Islet precursor cell (in vitro differentiated cells): ENCODE data around the gene RUVBL2.

Source experiments
- DNase-seq: peaks from one replicate; pipeline ENCODE4 v3.0.0-alpha.2; 2018

Gene RUVBL2

DNA sequence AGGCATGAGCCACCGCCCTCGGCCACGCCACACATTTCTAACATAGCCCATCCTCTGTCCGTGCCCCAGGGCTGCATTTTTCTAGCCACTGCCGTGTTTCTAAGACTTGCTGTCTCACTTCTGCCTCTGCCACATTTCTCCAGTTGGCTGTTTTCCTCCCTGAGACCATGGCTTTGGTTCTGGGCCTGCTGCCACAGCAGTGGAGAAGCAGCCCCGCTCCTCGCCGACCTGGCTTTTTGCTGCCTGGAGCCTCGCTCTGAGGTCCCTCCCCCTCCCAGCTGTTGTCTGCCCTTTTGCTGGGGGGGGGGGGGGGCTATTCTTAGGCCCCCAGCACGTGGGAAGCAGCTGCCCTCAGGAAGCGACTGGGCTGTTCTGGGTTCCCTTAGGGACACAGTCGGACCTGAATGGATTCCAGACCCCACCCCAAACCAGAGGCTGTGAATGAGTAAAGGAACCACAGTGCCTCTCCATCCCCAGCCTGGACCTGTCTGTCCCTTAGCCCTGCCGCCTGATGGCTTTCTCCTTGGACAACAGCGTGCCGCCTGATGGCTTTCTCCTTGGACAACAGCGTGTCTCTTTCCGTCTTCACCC lies 3.9 kb upstream of the RUVBL2 start:
- DNase-seq: peak; percentile 80

DNA sequence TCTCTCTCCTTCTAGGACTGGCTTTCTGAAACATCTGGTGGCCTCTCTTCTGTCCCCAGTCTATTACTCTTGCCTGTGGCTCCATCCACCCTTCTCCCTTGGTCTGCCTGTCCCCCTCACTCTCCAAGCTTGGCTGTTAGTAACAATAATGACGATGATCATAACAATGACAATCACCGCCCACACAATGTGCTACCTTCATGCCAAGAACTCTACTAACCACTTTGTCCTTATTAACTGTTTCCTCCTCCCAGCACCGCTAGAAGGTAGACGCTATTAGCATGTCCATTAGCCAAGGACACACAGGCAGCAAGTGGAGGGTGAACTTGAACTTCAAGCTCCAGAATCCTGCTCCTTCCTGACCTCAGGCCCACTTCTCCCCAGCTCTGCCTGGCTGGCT lies 3.3 kb upstream of the RUVBL2 start:
- DNase-seq: no peak

DNA sequence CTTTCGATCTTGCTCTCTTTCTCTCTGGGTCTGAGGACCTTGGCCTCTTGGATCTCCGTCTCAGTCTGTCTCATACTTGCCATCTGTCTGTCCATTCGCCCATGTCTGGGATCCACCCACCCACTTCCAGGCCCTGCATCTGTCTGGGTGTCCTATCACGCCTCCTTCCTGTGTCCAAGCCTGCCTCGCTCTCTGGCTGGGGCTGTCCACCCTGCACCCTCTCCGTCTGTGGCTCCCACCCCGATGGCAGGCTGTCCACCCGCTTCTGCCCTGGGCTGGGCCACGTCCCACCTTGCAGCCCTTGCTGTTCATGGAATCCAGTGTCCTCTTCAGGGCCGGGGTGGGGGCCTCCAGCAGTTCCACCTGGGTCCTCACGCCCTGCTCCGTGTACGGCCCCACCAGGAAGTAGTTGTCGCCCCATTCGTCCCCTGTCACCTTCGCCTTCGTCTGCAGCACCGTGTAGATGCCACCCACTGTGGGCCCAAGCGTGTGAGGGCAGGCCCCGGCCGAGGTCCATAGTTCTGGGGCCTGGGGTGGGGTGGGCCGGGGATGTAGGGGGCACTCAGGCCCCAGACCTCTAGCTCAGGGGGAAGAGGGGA lies 2.6 kb upstream of the RUVBL2 start:
- DNase-seq: no peak

DNA sequence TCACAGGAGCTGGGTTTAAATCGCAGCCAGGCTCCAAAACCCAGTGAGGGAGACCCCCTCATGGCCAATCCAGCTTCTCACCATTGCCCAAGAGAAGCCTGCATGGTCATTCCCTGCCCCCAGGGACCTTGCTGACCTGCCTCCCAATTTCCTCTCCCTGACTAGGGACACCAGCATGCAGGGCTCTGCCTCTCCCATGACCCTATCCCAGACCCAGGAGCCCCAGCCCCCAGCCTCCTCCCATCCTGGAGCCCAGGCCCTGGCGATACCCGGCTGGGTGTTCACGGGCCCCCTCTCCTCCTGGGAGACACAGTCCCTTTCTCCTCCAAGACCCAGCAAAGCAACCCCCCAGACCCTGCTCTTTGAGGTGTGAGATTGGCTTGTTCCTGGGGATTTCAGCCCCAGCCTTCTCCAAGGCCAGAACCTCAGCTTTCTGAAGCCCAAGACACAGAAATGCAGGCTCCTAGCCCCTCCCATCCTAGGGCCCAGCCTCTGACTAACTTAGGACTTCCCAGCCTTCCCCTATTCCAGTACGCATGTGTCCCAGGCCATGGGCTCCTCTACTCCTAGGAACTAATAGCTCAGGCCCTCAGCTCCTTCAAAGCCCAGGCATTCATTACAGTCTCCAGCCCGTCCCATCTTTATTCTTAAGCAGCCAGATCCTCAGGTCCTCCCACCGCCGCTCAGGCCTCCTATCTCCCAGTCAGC lies 1.7 kb upstream of the RUVBL2 start:
- peak; percentile 88 for DNase-seq

DNA sequence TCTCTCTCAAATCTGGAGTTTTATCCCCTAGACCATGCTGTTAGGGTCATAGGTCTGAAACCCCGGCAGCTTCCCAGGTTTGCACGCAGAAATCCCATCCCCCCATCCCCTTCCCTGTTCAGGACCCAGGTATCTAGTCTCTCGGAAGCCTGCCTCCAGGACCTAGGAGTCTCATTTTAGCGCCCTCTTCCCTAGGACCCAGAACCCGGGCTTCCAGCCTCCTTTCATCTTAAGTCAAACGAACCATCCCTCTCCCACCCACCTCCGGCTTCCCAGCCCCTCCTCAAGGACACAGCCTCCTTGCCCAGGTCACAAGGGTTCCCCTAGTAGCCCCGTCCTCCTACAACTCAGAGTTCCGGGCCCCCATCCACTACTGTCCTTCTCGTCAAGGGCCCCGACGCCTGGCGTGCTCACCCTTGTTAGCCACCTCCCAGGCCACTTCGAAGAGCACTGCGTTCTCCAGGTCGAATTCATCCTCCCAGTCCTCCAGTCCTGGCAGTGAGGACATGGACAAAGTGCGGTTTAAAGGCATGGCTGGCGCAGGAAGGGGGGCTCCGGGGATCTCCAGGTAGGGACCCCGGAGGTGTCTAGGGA lies 1.0 kb upstream of the RUVBL2 start:
- DNase-seq: no peak

DNA sequence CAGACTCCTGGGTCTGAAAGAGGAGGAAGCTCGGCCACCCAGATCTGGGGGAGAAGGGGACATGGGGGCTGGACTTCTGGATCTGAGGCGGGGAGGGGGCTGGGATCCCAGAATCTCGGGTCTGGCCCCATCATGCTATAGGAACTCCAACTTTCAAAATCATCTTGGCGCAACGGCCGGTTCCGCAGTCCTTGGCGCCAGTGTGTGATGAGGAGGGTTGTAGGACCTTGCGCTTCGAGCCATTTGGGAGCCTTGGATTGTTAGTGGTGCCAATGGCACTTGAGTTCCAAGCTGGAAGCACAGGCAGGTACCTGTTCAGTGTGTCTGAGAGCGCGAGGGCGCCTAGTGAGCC lies 324 bp downstream of the RUVBL2 start:
- no peak for DNase-seq

DNA sequence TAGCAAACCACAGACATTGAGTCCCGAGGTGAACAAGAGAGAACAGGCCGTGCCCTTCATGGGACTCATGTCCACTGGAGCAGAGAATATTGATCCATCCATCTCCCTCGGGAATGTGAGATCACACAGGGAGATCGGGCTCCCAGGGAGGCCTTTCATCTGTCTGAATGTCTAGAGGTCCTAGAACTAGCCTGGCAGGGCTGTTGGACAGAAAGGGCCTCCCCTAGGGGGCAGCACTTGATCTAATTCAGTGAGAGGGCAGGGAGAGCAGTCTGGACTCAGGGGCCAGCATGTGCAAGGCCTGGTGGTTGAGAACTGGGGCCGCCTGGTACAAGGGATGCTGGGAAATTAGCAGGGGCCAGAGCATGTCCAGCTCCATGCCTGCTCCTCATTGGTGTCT lies 4.3 kb downstream of the RUVBL2 start:
- DNase-seq: peak; percentile 92

DNA sequence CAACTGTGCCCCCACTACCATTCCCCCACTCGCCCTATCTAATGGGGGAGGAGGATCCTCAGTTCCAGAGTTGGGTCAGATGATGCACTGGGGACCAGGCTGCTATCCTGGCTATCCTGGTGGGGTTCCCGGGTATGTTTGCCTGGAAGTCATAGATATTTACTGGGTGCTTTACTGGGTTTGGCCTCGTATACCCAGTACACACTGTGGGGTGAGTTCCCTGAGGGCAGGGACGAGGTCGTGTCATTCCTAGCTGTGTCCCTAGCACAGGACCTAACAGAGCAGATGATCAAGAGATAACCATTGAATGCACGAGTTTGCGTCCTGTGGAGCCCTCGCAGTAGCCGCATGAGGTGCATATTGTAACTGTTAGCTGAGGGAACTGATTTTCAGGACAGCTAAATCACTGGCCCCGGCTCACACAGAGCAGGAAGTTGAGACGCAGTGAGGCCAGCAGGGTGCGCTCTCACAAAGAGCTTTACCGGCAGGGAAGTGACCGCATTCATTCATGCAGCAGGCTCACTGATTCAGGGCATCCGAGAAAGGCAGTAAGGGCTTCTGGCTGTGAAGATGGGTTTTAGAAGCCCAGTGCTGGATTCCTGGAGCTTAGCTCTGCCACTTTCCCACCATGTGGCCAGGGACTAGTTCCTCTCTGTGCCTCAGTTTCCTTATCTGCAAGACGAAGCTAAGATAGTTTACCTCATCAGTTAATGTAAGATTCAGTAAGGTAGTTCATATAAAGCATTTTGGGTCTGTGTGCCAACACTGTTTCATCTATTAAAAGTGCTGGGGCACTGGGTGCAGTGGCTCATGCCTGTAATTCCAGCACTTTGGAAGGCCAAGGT lies 6.0 kb downstream of the RUVBL2 start:
- DNase-seq: peak; percentile 92

DNA sequence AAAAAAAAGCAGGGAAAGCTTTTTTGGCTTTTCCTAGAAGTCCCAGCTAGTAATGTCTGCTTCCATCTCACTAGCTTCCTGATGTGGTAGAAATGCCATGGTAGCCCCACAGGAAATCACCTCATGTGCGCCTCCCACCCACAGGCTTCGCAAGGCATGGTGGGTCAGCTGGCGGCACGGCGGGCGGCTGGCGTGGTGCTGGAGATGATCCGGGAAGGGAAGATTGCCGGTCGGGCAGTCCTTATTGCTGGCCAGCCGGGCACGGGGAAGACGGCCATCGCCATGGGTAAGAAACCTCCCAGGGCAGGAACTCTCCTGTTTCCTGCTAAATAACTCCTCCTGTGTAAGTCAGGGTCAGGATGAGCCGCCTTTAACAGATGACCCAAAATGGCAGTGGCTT lies 10.4 kb downstream of the RUVBL2 start:
- DNase-seq: no peak

DNA sequence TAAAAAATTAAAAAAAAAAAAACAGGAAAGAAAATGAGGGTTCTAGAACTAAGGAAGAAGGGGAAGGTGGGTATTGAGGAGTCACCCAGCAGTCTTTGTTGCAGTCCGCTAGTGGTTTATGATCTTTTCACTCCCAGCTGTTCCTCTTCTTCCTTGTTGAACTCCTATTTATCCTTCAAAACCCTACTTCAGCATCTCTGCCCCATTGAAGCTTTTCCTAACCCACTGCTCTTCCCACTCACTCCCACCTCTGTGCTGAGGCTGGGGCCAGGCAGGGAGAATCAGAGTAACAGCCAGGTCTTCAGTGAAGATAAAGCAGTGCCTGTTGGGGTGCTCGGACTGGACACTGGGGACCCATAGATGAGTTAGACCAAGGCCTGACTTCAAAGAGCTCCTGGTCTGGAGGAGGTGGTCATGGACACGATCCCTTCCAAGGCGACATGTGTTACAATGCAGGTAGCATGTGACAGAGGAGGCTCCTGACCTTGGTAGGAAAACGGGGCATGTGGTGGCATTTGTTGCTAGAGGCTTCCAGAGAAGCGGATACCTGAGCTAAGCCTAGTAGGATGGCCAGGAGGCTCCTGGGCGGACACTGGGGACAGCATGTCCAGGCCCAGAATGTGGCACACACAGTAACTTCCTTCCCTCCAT lies 11.4 kb downstream of the RUVBL2 start:
- DNase-seq: no peak

DNA sequence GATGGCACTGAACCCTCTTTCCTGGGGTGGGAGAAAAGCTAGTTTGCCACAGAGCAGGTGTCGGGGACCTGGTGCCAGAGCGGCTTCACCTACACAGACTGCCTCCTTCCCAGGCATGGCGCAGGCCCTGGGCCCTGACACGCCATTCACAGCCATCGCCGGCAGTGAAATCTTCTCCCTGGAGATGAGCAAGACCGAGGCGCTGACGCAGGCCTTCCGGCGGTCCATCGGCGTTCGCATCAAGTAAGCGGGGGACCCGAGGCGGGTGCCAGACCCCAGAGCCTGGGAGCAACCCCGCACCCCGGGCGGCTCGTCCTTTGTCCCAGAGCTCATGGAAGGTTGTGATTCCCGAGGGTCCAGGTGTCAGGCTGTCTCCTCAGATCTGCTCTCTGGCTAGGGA lies 13.2 kb downstream of the RUVBL2 start:
- no peak for DNase-seq

DNA sequence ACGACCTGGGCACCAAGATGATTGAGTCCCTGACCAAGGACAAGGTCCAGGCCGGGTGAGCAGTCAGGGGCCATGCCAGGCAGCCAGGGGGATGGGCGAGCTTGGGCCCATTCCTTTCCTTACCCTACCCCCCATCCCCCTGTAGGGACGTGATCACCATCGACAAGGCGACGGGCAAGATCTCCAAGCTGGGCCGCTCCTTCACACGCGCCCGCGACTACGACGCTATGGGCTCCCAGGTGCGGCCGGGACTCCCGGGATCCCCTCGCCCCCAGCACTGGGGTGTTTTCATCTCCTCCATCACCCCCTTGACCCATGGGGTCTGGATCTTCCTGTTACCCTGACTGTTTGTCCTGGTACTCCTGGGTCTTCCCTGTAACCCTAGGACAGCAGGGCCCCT lies 16.1 kb downstream of the RUVBL2 start:
- DNase-seq: no peak

DNA sequence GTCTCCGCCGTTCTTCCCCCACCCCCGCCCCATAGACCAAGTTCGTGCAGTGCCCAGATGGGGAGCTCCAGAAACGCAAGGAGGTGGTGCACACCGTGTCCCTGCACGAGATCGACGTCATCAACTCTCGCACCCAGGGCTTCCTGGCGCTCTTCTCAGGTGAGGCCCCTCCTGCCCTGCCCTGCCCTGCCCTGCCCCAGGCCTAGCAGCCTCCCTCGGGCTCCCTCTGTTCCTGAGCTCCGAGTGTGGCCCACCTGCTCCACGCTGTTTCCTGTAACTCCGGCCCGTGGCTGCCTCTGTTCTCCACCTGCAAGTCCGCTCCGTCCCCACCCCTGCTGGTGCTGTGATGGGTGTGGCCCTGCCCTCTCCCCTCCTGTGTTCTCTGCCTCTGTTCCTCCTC lies 16.8 kb downstream of the RUVBL2 start:
- DNase-seq: no peak

DNA sequence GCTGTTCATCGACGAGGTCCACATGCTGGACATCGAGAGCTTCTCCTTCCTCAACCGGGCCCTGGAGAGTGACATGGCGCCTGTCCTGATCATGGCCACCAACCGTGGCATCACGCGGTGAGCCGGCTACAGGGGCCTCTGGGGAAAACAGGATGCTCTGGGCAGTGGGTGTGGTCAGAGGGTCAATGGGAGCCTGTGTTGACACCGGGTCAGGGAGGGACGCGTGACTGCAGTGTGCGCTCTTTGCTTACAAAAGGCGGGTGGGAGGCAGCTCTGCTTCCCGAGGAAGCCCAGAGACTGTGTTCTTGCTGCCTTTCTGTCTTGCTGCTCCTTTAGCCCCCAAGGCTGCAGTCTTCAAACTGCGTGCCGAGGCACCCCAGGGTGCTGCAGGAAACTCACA lies 17.5 kb downstream of the RUVBL2 start:
- no peak for DNase-seq

DNA sequence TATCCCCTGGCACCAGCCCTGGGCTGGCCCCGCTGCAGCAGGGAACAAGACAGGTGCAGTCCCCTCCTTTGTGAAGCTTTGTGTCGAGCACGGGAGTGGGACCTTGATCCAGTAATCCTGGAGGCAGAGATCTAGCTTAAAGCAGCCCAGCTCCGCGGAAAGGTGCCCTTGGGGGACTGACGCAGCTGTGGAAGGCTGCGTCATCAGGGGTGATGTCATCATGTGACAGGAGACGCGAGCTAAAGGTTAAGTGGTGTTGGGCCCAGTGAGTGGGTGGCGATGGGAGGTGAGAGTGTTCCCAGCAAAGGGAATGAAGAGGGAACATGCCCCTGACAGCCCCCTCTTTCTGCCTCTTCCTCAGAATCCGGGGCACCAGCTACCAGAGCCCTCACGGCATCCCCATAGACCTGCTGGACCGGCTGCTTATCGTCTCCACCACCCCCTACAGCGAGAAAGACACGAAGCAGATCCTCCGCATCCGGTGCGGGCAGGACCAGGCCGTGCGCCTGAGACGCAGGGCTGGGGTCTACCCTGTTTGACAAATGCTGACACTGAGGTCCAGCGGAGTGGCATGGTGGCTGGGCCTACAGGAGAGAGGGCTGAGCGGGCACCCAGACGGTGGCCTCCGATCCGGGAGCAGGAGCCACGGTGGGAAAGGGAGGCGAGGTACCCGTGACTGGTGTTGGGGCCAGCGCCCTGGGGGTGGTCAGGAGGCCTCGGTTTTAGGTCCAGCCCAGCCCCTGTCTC lies 20.6 kb downstream of the RUVBL2 start:
- DNase-seq: peak; percentile 61

DNA sequence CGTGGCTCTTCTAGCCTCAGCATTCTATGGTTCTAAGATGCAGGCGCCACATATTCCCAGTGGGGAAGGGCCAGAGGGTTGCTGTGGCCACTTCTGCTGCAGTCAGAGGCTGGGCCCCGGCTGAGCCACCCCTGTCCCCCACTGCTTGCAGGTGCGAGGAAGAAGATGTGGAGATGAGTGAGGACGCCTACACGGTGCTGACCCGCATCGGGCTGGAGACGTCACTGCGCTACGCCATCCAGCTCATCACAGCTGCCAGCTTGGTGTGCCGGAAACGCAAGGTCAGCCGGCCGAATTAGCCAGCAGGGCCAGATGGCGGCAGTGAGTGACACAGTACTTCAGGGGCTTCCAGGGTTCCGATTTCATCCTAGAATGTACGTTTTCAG lies 21.2 kb downstream of the RUVBL2 start:
- DNase-seq: peak; percentile 48

DNA sequence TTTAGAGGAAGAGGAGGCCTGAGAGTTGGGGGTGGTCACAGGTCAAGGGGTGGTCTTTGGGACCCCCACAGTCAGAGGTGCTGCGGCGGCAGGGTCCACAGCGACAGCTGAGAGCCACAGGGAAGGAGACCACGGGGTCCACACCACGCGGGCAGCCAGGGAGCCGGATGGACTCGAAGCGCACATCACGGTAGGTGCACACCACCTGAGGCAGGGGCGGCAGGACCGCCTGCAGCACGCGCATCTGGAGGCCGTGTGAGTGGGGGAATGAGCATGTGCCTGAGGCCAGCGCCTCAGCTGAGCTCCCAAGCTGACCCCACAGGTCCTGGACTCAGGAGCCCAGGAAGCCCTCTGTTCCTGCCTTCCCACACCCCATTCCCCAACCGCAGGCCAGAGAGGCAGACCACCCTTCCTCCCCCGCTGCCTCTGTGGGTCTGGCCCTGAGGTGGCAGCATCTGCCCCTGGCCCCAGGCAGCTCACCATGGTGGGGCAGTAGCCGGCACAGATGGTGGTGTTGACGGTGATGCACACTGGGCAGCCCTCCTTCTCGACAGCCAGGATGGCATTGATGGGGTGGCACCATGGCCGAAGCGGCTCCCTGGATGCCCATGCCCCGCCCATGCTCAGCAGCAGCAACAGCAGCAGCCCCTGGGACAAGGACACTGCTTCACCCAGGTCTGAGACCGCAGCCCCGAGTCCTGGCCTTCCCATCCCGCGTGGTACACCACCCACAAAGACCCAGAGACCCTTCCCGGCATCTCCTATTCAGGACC lies 22.6 kb downstream of the RUVBL2 start:
- peak; percentile 14 for DNase-seq

DNA sequence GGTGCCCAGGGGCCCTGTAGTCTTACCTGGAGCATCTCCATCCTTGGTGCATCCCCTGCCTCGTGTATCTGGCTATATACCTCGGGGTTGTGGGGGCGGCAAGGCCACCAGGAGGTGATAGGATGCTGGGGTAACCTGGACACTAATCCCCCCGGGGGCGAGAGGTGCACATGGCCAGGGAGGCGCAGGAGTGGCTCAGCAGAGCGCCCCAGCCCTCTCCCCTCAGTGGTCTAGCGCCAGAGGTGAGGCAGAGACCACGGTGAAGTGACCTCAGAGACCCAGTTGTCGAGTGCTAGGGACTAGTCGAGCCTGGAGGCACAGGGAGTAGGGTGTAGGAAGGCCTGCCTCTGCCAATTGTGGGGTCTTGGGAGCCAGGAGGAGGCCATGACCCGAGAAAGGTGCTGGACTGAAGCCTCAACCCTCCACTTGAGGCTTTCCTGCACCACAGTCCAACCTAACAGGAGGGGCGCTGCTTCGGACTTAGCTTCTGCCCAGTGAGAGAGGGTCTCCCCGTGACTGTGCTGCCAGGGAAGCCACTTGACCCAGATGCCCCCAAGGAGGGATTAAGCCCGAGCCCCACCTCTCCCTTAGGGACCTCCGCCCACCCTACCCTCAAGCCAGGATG lies 23.5 kb downstream of the RUVBL2 start, which contains the start of gene LHB:
TSS of gene LHB (minus strand) at position 51 of the 625 bp plus-strand sequence. CDS start at position 41, 10 bp downstream.
- DNase-seq: no peak

DNA sequence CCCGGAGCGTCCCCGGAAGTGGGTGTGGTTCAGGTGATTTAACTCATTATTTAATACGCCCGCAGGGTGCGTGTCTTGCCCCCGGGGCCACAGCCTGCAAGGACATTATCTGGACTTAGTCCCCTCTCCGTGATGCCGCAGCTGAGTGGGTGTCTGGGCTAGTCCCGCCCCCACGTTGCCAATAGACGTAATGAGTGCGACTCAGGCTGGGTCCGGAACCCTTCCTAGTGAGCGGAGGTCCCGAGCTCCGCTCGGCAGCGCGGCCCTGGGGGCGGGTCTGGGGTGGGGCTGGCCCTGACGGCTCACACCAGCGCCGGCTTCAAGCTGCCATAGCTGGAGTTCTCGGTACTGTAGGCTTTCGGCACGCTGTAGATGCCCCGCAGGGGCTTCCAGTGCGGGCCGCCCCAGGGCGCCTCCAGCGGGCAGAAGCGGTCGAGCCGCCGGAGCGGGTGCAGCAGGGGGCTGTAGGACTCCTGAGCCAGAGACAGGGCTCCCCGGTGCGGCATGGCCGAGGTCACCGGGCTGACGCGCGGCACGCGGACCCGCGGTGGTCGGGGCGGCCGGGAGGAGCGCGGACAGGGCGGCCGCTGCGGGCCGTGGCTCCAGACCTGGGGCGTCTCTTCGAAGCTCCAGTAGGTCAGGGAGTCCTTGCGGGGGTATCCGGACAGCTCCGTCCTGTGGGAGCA lies 24.1 kb downstream of the RUVBL2 start:
- peak; percentile 89 for DNase-seq
